Thoracic aorta (tissue), 2 donors: ENCODE measurements around the gene KRTAP24-1. TPM values are rescaled to one million over a fixed set of nuclear protein-coding genes. Genes with fewer than 3 reads are reported as not detected.

Experiments used
- ATAC-seq: fragments of 150-250 bp; one replicate; pipeline ENCODE4 v1.8.0; 2017; ENCODE audit warnings: low read depth; ENCODE audit not compliant: insufficient number of reproducible peaks, low FRiP score
- DNase-seq: peaks from one replicate; pipeline ENCODE4 v3.0.0-alpha.2; 2020; ENCODE audit warnings: low spot score
- H3K27ac ChIP-seq, 2 donors: fragments of 200-600 bp; sonication (generic); 1 replicate in 1 of 2; 2 replicates in 1 of 2; pipeline ENCODE4 v1.5.1; 2016; ENCODE audit warnings: mild to moderate bottlenecking in 2 of 2, moderate library complexity in 2 of 2
- H3K27me3 ChIP-seq: fragments of 200-600 bp; sonication (generic); replicated peaks from 2 replicates; pipeline ENCODE4 v1.6.0; 2016; ENCODE audit warnings: mild to moderate bottlenecking; ENCODE audit not compliant: insufficient read depth
- H3K36me3 ChIP-seq: fragments of 200-600 bp; sonication (generic); one replicate; pipeline ENCODE4 v1.5.1; 2016
- H3K4me1 ChIP-seq, 2 donors: fragments of 200-600 bp; sonication (generic); 1 replicate in 1 of 2; 2 replicates in 1 of 2; pipeline versions ENCODE4 v1.5.1 to v1.6.0; 2016; ENCODE audit warnings: low read depth in 2 of 2, mild to moderate bottlenecking in 1 of 2; ENCODE audit not compliant: control insufficient read depth in 1 of 2
- H3K4me3 ChIP-seq: fragments of 200-600 bp; sonication (generic); 2 replicates; pipeline ENCODE4 v1.5.1; 2016; ENCODE audit warnings: mild to moderate bottlenecking
- H3K9me3 ChIP-seq: fragments of 200-600 bp; sonication (generic); 2 replicates; pipeline ENCODE4 v1.5.1; 2016
- total RNA-seq, 2 donors: library from RNA; depleted of rRNA; stranded (reverse); fragments of >200 nt; gene quantifications; one replicate each; pipeline versions ENCODE4 v1.1.0 to v1.2.3, GENCODE V29; 2016
- TF ChIP-seq, protein P1 (sequence below): fragments of 200-600 bp; sonication (generic); IDR thresholded peaks from one replicate; pipeline ENCODE4 v1.5.1; 2019; ENCODE audit warnings: antibody characterized with exemption

The KRTAP24-1 gene, protein sequence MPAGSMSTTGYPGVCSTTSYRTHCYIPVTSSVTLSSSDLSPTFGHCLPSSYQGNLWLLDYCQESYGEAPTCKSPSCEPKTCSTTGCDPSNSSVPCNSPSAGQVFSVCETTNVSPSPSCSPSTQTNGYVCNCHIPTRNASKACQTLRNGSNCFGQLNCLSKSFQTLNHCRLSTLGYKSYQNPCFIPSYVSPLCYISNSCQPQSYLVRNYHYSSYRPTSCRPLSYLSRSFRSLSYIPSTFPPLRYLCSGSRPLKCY
- total RNA-seq: not detected

DNA sequence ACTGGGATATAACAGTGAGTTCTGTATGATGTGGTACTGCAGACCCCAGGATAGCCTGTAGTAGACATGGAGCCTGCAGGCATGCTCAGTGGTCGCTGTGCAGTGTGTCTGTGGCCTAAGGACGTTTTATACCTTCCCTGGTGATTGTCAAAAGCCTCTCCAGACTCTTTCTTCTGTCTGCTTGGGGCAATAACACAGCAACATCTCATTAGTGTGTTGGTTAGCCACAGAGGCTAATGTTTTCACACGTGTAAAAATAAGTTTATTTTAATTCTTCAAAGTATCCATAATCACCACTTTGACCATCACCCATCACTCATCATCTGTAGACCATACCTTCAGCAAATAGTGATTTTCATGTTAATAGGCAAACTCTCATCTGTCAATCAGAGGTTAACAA lies at the start of gene KRTAP24-1:
Gene KRTAP24-1, minus strand, starts transcription at position 101 of the 400 bp plus-strand sequence. Its CDS starts 18 bp downstream, at position 83.
- Histone ChIP-seq H3K27ac (no peak within 1 kb of the TSS), H3K4me1 (no peaks in the 10 kb centered on the region), H3K27me3 (no peaks in the 10 kb centered on the region), H3K9me3 (no peaks in the 10 kb centered on the region), H3K4me3 (no peak within 1 kb of the TSS), H3K36me3 (no peaks in the 10 kb centered on the region)
- ATAC-seq: no peak
- TF ChIP-seq, protein P1, sequence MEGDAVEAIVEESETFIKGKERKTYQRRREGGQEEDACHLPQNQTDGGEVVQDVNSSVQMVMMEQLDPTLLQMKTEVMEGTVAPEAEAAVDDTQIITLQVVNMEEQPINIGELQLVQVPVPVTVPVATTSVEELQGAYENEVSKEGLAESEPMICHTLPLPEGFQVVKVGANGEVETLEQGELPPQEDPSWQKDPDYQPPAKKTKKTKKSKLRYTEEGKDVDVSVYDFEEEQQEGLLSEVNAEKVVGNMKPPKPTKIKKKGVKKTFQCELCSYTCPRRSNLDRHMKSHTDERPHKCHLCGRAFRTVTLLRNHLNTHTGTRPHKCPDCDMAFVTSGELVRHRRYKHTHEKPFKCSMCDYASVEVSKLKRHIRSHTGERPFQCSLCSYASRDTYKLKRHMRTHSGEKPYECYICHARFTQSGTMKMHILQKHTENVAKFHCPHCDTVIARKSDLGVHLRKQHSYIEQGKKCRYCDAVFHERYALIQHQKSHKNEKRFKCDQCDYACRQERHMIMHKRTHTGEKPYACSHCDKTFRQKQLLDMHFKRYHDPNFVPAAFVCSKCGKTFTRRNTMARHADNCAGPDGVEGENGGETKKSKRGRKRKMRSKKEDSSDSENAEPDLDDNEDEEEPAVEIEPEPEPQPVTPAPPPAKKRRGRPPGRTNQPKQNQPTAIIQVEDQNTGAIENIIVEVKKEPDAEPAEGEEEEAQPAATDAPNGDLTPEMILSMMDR: no peak
- DNase-seq: no peak

DNA sequence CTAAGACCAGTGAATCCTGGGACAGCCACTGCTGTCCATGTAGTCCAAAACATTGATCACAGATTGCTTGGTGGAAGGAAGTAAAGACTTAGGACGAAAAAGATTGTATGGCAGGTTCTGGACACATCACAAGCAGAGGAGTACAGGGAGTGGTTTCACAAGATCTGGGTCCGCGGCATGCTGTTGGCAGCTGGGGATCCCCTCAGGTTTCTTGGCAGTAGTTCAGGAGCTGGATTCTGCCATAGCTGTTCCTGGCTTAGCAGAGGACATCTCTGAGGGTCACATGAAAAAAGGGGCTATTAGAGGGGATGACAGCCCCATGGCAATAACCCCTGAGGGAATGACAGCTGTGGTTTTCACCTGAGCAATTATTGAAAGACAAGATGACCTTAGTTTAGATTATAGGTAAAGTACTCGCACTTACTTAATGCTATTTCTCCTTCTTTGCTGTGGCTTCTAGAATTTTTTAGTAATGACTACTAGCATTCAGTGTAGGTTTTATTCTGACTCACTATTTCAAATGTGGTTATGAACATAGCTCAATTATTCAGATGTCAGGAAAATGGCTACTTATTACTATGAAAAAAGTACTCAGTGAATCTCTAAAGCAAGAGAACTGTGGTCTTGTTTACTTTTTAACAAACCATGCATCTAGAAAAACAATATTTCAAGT lies 46.6 kb upstream of the KRTAP24-1 start:
- Histone ChIP-seq H3K27me3 (no peaks in the 10 kb centered on the region), H3K4me1 (no peaks in the 10 kb centered on the region), H3K36me3 (no peaks in the 10 kb centered on the region), H3K4me3 (no peak overlapping the region), H3K27ac (no peak overlapping the region), H3K9me3 (peaks cover 5% of the 10 kb centered on the region)
- TF ChIP-seq, protein P1: no peak
- ATAC-seq (no peak), DNase-seq (no peak)

DNA sequence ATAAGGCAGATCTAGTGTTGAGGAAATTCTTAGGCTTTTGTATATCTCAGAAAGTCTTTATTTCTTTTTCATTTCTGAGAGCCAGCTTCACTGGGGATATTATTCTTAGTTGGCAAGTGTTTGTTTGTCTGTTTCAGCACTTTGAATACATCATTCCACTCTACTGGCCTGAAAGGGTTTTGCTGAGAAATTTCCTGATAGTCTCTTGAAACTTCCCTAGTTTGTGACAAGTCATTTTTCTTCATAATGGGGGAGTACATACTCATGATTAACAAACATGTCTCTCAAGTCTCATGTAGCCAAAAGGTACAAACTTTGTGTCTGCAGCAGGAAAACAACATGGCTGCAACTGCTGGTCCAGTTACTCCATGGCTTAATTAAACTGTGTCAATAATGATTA lies 43.6 kb upstream of the KRTAP24-1 start:
- H3K36me3 ChIP-seq: no peaks in the 10 kb centered on the region
- no peaks in the 10 kb centered on the region for H3K4me1 ChIP-seq
- DNase-seq: no peak
- H3K9me3 ChIP-seq: peaks cover 5% of the 10 kb centered on the region
- TF ChIP-seq, protein P1: no peak
- no peaks in the 10 kb centered on the region for H3K27me3 ChIP-seq
- ATAC-seq: no peak
- H3K4me3 ChIP-seq: no peak overlapping the region
- H3K27ac ChIP-seq: no peak overlapping the region

DNA sequence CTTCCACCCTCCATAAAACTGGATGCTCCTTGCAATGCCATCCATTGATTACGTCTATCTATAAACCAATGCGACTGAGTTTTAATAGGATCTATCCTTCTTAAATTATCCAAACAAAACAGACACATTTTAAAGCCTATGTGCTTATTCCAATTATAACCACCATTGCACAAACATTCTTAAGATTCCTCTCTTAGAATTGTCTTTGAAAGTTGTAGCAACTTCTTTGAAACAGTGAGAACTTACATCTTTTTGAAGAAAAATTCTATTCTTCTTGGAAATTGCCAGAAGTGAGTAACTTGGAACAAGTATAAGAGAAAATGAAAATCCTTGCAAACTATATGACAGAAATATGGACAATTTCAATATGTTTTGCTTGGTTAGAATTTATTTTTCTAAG lies 37.5 kb upstream of the KRTAP24-1 start, which contains the start of gene KRTAP26-1:
Gene KRTAP26-1, minus strand, starts transcription at position 101 of the 400 bp plus-strand sequence. CDS start 280 bp downstream, outside the sequence.
- no peak within 1 kb of the TSS for H3K4me3 ChIP-seq
- H3K27me3 ChIP-seq: no peaks in the 10 kb centered on the region
- ATAC-seq (no peak), DNase-seq (no peak)
- H3K4me1 ChIP-seq: no peaks in the 10 kb centered on the region
- TF ChIP-seq, protein P1: no peak
- no peak within 1 kb of the TSS for H3K27ac ChIP-seq
- no peaks in the 10 kb centered on the region for H3K9me3 ChIP-seq
- H3K36me3 ChIP-seq: no peaks in the 10 kb centered on the region

DNA sequence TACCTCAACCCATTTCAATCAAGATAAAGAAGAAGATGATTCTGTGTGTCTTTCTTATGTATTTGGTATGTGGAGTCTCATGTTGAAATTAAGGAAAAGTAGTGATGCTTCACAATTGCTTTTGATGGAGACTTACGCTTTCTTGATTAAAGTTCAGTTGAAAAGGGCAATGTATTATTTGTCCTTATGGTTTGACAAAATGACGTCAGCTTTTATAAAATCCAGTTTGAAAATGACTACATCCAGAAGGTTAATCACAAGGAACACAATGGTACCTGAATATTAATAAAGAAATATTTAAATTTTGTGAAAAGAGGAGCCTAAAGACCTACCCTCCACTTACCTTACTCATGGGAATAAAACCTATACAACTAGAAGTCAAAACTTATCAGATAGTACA lies 33.0 kb upstream of the KRTAP24-1 start:
- Histone ChIP-seq H3K4me3 (no peak overlapping the region), H3K27me3 (no peaks in the 10 kb centered on the region), H3K27ac (no peak overlapping the region), H3K9me3 (no peaks in the 10 kb centered on the region), H3K36me3 (no peaks in the 10 kb centered on the region), H3K4me1 (no peaks in the 10 kb centered on the region)
- no peak for DNase-seq
- TF ChIP-seq, protein P1: no peak
- ATAC-seq: no peak
